ENCODE data around the gene SND1.

GRCh38 chr7:128119036-128119435 lies 467.0 kb downstream of the SND1 start:
- TF ChIP-seq CTCF (IDR thresholded peaks at IDR 0.05), result no peak
- TF ChIP-seq POLR2A (IDR thresholded peaks at IDR 0.05), result no peak

All from right lobe of liver (tissue), 4 donors.